GM18502 (cell line): ENCODE results near the gene OR4C46.
"Not testable (repeated sequence)": the region's sequence is repeated elsewhere in the genome, so short reads cannot be mapped to it uniquely, and the experiment has no call there.

ENCODE experiments used
- ATAC-seq: cut with Tn5 transposase; IDR thresholded peaks from one replicate; pipeline ENCODE4 v1.9.1; 2021; ENCODE audit warnings: mild to moderate bottlenecking; ENCODE audit not compliant: unreplicated experiment, poor library complexity

Gene OR4C46

DNA sequence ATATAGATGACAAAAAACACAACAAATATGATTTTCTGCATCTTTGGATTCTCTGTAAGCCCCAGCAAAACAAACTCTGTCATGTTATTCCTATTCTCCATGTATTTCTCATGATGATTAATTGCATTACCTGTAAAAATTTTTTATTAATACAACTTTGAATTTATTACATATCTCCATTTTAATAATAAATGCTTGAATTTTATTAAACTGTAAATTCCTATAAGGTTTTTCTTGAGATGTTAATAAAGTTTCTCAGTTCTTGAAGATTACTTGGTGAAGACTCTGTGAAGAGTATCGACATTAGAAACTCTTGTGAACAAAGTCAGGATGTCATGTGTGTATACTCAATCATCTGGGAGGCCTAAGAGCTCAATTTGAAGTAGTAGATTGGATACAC is at the start of gene OR4C46:
Gene OR4C46, minus strand, starts transcription at position 101 of the 400 bp plus-strand sequence. Its CDS starts 0 bp downstream, at position 101.
- no peak for ATAC-seq

DNA sequence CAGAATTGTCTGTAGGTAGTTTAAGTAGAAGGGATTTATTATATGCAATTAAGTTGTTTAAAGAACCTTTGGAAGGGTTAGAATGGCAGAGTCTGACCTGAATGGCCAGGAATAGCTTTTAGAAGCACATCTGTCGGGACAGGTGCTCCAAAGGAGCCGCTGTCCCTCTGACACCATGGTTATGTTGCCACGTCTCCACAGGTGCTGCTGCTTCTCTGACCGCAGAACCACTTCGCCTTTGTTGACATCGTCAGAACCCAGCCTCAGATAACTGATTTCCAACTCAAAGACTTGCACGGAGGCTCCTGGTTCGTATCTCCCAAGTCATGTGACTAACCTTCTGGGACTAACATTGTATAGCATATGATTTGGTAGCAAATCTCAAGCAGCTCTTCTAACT is 41.8 kb upstream of the OR4C46 start:
- ATAC-seq: not testable (repeated sequence)

GRCh38 chr11:54561439-54561838 is 42.4 kb downstream of the OR4C46 start:
- not testable (repeated sequence) for ATAC-seq

DNA sequence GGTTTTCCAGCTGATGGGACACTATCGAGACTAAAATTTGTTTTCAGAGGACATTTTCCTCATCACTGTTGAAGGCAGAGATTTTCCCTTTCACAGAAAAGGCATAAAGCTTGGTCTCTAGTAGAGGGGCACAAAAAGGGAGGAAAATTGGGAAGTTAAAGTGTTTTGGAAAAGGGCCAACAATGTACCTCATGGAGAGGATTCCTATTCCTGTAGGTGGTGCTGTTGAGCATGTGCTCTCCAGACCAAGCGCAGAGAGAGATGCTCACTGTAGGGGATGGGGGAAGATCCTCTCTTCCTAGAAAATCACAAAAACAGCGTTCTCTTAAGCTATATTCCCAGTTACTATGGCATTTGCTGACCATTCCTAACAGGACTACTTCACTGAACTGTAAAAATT is 44.9 kb downstream of the OR4C46 start:
- no peak for ATAC-seq

DNA sequence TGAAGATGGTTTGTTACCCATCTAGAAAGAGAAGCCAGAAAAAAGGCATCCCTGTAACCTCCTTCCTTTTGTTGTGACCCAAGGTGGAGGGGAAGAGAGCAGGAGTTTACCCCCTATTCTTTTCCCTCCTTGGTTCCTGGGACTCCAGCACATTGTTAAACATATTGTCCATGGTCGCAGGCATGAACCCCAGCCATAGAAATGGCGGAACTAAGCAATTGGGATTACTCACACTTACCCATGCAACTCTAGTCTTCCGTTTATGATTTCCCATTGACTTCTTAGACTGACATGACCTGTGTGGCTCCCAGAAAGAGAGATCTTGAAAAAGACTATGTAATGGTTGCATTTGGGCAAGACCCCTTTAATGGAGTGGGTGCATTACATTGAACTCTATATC is 45.4 kb downstream of the OR4C46 start:
- no peak for ATAC-seq
